Coronary artery (tissue), 2 donors: Measurements from ENCODE around the gene SPINDOC.
A peak's percentile ranks its signal among the peaks of the same experiment; 100 is the strongest.

ENCODE experiments used
- DNase-seq: peaks from one replicate; pipeline ENCODE4 v3.0.0-alpha.2; 2017; ENCODE audit warnings: low spot score
- H3K27ac ChIP-seq, 2 donors: fragments of 200-600 bp; sonication (generic); one replicate each; pipeline ENCODE4 v1.5.1; 2016 to 2019
- H3K4me3 ChIP-seq: fragments of 200-600 bp; sonication (generic); 2 replicates; pipeline ENCODE4 v1.5.1; 2016; ENCODE audit warnings: mild to moderate bottlenecking, moderate library complexity
- CTCF ChIP-seq: fragments of 200-600 bp; sonication (generic); IDR thresholded peaks from one replicate; pipeline ENCODE4 v1.5.1; 2019; ENCODE audit warnings: antibody characterized with exemption

Gene SPINDOC

DNA sequence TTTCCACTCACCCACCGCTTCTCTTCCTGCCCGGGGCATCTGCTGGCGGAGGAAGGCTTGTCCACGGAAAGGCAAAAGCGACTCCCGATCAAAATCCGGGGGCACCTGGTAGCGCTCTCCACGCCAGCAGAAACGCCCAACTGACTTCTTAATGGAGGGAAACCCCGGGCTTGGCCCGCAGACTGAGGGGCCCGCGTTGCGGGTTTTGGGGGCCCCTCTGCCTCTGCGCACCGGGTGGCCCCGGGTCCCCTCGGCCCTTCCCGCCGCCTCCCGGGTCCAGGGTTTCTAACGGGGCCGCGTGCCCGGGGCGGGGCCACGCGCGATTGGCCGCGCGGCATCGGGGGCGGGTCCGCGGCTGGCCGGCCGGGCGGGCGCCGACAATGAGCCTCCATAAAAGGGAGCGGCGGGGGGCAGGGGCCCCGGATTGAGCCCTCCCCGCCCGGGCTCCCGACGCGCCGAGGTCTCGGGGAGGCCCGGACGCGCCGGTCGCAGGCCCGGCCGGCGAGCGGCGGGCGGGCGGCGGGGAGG, at the start of gene SPINDOC:
SPINDOC (plus strand) TSS at position 422 of the 528 bp plus-strand sequence. CDS start 231 bp downstream, outside the sequence.
- TF ChIP-seq CTCF: no peak
- peak within 1 kb of the TSS; percentile 65 to 90 for H3K27ac ChIP-seq
- DNase-seq: peak; percentile 84

DNA sequence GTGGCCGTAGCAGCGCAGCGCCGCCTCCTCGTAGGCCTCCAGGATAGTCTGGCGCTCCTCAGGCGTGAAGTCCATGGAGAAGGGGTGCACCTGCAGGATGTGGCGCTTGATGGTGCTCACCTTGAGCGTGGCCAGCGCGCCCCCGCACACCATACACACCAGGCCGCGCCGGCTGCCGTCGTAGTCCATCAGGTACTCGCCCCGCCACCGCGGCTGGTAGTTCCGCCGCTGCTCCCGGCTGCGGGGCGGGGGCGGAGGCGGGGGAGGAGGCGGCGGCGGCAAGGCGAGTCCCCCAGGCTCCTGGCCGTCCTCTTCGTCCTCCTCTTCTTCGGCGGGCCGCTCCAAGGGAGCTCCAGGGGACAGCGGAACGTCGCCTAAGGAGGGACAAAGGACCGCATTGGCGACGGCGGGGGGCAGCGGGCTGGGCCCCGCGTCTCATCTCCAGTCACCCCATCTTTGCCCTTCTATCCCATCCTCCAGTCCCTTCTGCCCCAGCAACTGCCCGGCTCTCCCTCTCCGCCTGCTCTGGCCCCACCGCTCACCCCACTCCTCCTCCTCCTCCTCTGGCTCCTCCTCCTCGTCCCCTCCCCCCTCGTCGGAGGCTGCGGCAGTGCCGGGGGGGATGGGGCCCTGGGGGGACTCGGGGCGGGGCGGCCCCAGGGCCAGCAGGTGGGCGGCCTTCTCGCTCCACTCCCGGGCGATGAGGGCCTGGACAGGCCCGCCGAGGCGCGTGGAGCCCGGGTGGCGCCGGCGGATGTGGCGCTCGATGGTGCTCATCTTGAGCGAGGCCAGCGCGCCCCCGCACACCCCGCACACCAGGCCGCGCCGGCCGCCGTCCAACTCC, 49.5 kb upstream of the SPINDOC start:
- Histone ChIP-seq H3K4me3 (peak overlapping the region; percentile 66), H3K27ac (peak overlapping the region; percentile 58 to 74)
- TF ChIP-seq CTCF: no peak
- peak; percentile 75 for DNase-seq

More for the DNA sequence above, at the start of gene SPINDOC:
- peak within 1 kb of the TSS; percentile 92 for H3K4me3 ChIP-seq

- Histone ChIP-seq H3K4me3 (peak overlapping the region; percentile 66), H3K27ac (peak overlapping the region; percentile 20 to 74)
- TF ChIP-seq CTCF: no peak
- DNase-seq: no peak
Observed at GRCh38 chr11:63764340-63764678, 48.9 kb upstream of the SPINDOC start.

GRCh38 chr11:63764679-63765647, 48.3 kb upstream of the SPINDOC start:
- no peak overlapping the region for H3K4me3 ChIP-seq
- DNase-seq: peak; percentile 74
- TF ChIP-seq CTCF: no peak
- peak overlapping the region in 1 of 2 donors; percentile 74 for H3K27ac ChIP-seq

DNA sequence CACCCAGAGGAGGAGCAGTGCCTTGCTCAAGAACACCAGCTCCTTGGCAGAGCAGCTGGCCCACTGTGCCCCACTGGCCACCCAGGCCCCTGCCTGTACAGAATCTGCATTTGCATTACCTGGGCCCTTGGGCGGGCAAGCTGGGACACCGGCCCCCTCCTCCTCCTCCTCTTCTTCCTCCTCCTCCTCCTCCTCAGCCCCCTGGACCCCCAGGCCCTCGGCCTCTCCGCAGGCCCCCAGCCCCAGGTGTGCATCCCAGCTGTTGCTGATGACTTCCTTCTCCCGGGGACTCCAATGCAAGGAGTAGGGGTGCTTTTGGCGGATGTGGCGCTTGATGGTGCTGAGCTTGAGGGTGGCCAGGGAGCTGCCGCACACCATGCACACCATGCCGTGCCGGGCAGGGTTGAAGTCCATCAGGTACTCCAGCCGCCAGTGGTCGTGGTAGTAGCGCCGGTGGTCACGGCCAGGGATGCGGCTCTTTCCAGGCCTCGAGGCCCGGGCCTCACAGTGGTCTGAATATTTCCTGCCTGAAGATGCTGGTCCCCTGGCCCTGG, 47.5 kb upstream of the SPINDOC start:
- Histone ChIP-seq H3K4me3 (no peak overlapping the region), H3K27ac (peak overlapping the region in 1 of 2 donors; percentile 74)
- TF ChIP-seq CTCF: no peak
- no peak for DNase-seq

DNA sequence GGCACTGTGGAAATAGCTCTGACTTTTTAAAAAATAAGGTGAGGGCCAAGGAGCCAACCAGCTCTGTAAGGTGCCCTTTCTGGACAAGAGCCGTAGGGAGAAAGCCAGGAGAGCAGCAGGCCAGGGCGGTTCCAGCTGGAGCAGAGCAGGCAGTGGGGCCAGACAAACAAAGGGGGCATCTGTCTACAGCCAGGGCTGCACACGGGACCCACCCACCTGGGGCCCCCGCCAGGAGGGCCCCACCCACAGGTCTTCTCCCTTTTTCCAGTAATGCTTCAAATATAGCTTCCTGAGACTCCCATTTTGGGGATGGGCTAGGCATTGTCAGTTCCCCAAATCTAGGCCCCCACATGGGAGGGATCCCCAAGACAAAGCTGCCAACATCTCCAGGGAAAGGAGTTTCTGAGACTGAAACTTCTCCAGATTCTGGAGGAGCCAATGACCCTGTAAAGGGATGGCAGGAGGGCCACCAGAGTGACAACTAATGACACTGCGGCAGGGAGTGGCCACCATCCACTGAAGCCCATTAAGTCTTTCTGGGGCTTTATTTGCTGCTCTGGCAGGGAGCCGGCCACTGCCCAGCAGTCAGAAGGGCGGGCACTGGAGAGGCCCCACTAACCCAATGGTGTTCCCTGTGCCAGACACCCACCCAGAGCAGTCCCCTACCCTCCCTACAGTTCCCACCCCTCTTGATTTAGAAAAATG, 46.6 kb upstream of the SPINDOC start:
- DNase-seq: no peak
- Histone ChIP-seq H3K4me3 (peak overlapping the region; percentile 86), H3K27ac (peak overlapping the region; percentile 64 to 88)
- no peak for TF ChIP-seq CTCF
